Uterus (tissue), 4 donors: Measurements from ENCODE around the gene FEM1B. TPM values are rescaled to one million over a fixed set of nuclear protein-coding genes. Genes with fewer than 3 reads are reported as not detected.

Source experiments
- DNase-seq, 2 donors: peaks; one replicate each; pipeline ENCODE4 v3.0.0-alpha.2; 2019 to 2020
- H3K27ac ChIP-seq, 2 donors: fragments of 200-600 bp; sonication (generic); 1 replicate in 1 of 2; 2 replicates in 1 of 2; pipeline ENCODE4 v1.5.1; 2016 to 2018
- H3K27me3 ChIP-seq, 2 donors: fragments of 200-600 bp; sonication (generic); one replicate each; pipeline ENCODE4 v1.5.1; 2018 to 2019; ENCODE audit warnings: control low read depth in 1 of 2
- H3K36me3 ChIP-seq, 2 donors: fragments of 200-600 bp; sonication (generic); one replicate each; pipeline ENCODE4 v1.5.1; 2019; ENCODE audit warnings: control low read depth in 1 of 2
- H3K4me1 ChIP-seq, 2 donors: fragments of 200-600 bp; sonication (generic); one replicate each; pipeline ENCODE4 v1.5.1; 2018 to 2019; ENCODE audit warnings: control low read depth in 1 of 2
- H3K4me3 ChIP-seq, 2 donors: fragments of 200-600 bp; sonication (generic); 1 replicate in 1 of 2; 2 replicates in 1 of 2; pipeline ENCODE4 v1.5.1; 2018 to 2019; ENCODE audit warnings: mild to moderate bottlenecking in 1 of 2
- H3K9me3 ChIP-seq, 2 donors: fragments of 200-600 bp; sonication (generic); one replicate each; pipeline ENCODE4 v1.5.1; 2019; ENCODE audit warnings: control low read depth in 1 of 2
- CTCF ChIP-seq, 4 experiments: fragments of 200-600 bp in 2 of 4; fragments of 450-650 bp in 2 of 4; sonication (generic) in 2 of 4; IDR thresholded peaks; one replicate each; pipeline ENCODE4 v1.5.1; 2016 to 2019; ENCODE audit warnings: antibody characterized with exemption in 4 of 4, mild to moderate bottlenecking in 2 of 4, moderate library complexity in 1 of 4
- POLR2A ChIP-seq, 2 donors: fragments of 450-650 bp; IDR thresholded peaks; one replicate each; pipeline ENCODE4 v1.6.1; 2016; ENCODE audit warnings: antibody characterized with exemption in 2 of 2, mild to moderate bottlenecking in 1 of 2, moderate library complexity in 1 of 2
- intact Hi-C: fragments of 100-400 bp; cut with DNase I; formaldehyde crosslinking; loops from one replicate; pipeline ENCODE4 v1.15.1; 2023; ENCODE audit warnings: low total_unique reads
- total RNA-seq, 4 donors: library from RNA; depleted of rRNA in 3 of 4; stranded (reverse); fragments of >200 nt in 3 of 4; gene quantifications; one replicate each; pipeline versions ENCODE4 v1.1.0 to v1.2.4, GENCODE V29; 2014 to 2023
- donor health status: DM: yes; HTN: yes; CAD: no.

FEM1B gene
- total RNA-seq, 4 donors from 2014 or later: 39.4 to 130 (median 77.4) TPM

DNA sequence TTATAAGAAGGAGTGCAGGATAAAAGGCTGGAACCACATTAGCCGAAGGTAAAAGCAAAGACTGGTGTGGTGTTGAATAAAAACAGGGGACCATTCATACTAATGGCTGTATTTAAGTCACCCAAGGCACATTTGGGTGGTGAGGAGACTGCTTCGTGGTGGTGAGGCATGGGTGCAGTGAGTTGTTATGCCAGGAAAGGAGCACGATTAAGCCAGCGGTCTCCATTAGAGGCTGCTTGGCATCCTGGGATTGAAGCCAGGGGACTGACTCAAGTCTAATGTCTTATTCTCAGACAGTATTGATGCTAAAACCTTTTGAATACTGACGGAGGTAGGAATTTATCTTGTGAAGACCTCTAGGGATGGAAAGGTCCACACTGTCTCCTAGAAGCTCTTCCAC is 21.9 kb downstream of the FEM1B start:
- Histone ChIP-seq H3K9me3 (no peaks in the 10 kb centered on the region), H3K4me1 (peaks cover 0 to 10% of the 10 kb centered on the region in 2 donors), H3K36me3 (no peaks in the 10 kb centered on the region), H3K27ac (peak overlapping the region; percentile 70 to 82), H3K4me3 (peak overlapping the region; percentile 4 to 13), H3K27me3 (no peaks in the 10 kb centered on the region)
- TF ChIP-seq POLR2A (IDR thresholded peaks at IDR 0.05) (no peak), CTCF (IDR thresholded peaks at IDR 0.05) (no peak)
- peak in 1 of 2 donors; percentile 42 for DNase-seq
- intact Hi-C loops: no loop called here

DNA sequence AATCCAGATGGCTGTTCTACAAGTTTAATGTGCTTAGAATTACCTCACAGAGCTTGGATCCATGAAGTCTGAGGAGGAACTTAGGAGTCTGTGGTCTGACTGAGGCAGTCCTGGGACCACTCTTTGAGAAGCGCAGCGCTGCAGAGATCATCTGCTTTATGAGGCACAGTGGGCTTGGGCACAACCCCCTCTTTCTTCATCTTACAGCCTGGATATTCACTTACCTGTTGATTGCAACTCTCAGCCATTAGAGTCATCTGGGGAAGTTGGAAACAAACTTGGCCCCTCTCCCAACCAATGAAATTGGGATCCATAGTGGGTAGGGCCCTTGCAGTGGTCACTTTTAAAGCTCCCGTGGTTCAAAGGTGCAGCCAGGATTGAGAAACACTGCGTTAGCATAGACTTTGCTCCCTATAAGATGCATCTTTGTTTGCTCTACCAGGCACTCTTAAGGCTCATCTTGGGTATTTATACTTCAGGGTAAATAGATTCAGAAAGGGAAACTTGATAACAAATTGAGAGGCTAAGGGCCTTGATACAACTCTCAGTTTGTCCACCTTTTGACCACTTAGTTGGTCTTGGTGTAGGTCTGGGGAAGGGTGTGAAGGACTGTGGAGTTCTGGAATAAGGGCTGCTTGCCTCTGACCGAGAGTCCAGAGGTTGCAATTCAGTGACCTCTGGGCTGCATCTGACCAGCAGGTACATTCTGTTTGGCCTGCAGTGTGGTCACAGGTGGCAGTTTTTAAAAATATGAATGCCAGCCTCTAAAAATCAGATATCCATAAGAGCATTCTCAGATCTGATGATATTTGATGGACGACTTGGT is 22.8 kb downstream of the FEM1B start:
- Histone ChIP-seq H3K4me3 (no peak overlapping the region), H3K27me3 (no peaks in the 10 kb centered on the region), H3K27ac (peak overlapping the region; percentile 70 to 82), H3K36me3 (no peaks in the 10 kb centered on the region), H3K4me1 (peaks cover 0 to 6% of the 10 kb centered on the region in 2 donors), H3K9me3 (no peaks in the 10 kb centered on the region)
- TF ChIP-seq CTCF (IDR thresholded peaks at IDR 0.05) (no peak), POLR2A (IDR thresholded peaks at IDR 0.05) (no peak)
- DNase-seq: no peak
- intact Hi-C loops: loop anchor here (10.0 kb wide), 1 partner anchor 46 kb away; no protein-coding TSS in a partner anchor

- intact Hi-C loops: loop anchor here (10.0 kb wide), 1 partner anchor 46 kb away; no protein-coding TSS in a partner anchor
- peak in 1 of 2 donors; percentile 8 for DNase-seq
- Histone ChIP-seq H3K27ac (peak overlapping the region in 1 of 2 donors; percentile 17), H3K4me1 (peaks cover 0 to 7% of the 10 kb centered on the region in 2 donors), H3K9me3 (no peaks in the 10 kb centered on the region), H3K4me3 (no peak overlapping the region), H3K27me3 (no peaks in the 10 kb centered on the region), H3K36me3 (no peaks in the 10 kb centered on the region)
- TF ChIP-seq CTCF (IDR thresholded peaks at IDR 0.05) (no peak), POLR2A (IDR thresholded peaks at IDR 0.05) (no peak)
These were observed 23.8 kb downstream of the FEM1B start for GRCh38 chr15:68301301-68301700.

- intact Hi-C loops: loop anchor here (10.0 kb wide), 1 partner anchor 48 kb away; no protein-coding TSS in a partner anchor
These were observed 25.2 kb downstream of the FEM1B start for GRCh38 chr15:68302729-68303128.

More at GRCh38 chr15:68302729-68303128, 25.2 kb downstream of the FEM1B start:
- Histone ChIP-seq H3K27ac (no peak overlapping the region), H3K4me3 (no peak overlapping the region), H3K36me3 (no peaks in the 10 kb centered on the region), H3K27me3 (no peaks in the 10 kb centered on the region), H3K4me1 (peaks cover 0 to 8% of the 10 kb centered on the region in 2 donors), H3K9me3 (no peaks in the 10 kb centered on the region)
- DNase-seq: peak in 1 of 2 donors; percentile 13
- no peak for TF ChIP-seq CTCF (IDR thresholded peaks at IDR 0.05)
- TF ChIP-seq POLR2A (IDR thresholded peaks at IDR 0.05): no peak
